H1 (cell line): ENCODE measurements around the gene FRRS1. TPM values are rescaled to one million over a fixed set of nuclear protein-coding genes. Genes with fewer than 3 reads are reported as not detected.

Experiments used
- KDM1A ChIP-seq: fragments of 200-600, 300-600 bp; sonication (generic); IDR thresholded peaks from 2 replicates; pipeline ENCODE4 v1.7.1; 2016; ENCODE audit warnings: mild to moderate bottlenecking, low read length, borderline replicate concordance
- polyA plus RNA-seq, 7 experiments: library from polyadenylated mRNA; depleted of rRNA in 3 of 7; stranded (reverse) in 5 of 7; unstranded in 2 of 7; fragments of >200 nt in 5 of 7; fragments of 200-250 nt in 2 of 7; gene quantifications; 1 replicate in 5 of 7; 2 replicates in 1 of 7; 4 replicates in 1 of 7; pipeline versions ENCODE4 v1.2.1 to v1.2.3, GENCODE V29; 2011 to 2013; ENCODE audit warnings: missing spikeins in 2 of 7, mixed read lengths in 2 of 7
- total RNA-seq: library from RNA; stranded (reverse); fragmentation: NEBNext Ultra II Directional; extraction: Animal tissue kit (Norgen Biotek cat#: 25700); gene quantifications from 2 replicates; pipeline ENCODE4 v1.2.1, GENCODE V29; 2021

Gene FRRS1
- total and polyA plus RNA-seq, 2 of the 8 experiments (the other 6 are each of a cell fraction or from before 2014, with no cell fraction given), result 3.5 to 6.5 TPM

DNA sequence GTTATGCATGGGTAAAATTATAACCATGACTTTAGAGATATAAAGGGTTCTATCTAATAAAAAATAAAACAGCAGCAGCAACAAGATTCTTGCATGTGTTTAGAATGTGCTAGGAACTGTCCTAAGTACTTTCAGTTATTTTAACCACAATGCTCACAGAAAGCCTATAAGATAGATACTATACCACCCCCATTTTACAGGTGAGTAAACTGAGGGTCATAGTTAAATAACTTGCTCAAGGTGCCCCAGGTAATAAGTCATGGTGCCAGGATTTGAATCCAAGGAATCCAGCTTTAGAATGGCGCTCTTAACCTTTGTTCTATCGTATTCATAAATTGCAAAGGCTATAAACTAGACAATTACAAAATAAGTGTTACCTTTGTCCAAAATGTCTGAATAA lies 53.4 kb downstream of the FRRS1 start (continued):
- TF ChIP-seq KDM1A, result no peak
